Measurements from ENCODE around the gene SEMA4D. TPM values are rescaled to one million over a fixed set of nuclear protein-coding genes. Genes with fewer than 3 reads are reported as not detected.
"Not testable (repeated sequence)": the region's sequence is repeated elsewhere in the genome, so short reads cannot be mapped to it uniquely, and the experiment has no call there.

The SEMA4D gene
- total RNA-seq, 4 donors from 2014 or later: 13.4 to 27.3 (median 24.8) TPM

GRCh38 chr9:89349607-89350006 is 148.3 kb downstream of the SEMA4D start:
- TF ChIP-seq POLR2A (IDR thresholded peaks at IDR 0.05) (no peak), CTCF (IDR thresholded peaks at IDR 0.05) (no peak), EP300 (IDR thresholded peaks at IDR 0.05) (no peak)
- DNase-seq (ENCODE audit: low spot score in 2 of 2): no peak

GRCh38 chr9:89347651-89348050 is 150.3 kb downstream of the SEMA4D start:
- WGBS, 2 donors: 92 to 95% methylated on average over 5 of the region's 5 CpGs
- Histone ChIP-seq H3K4me1 (no peaks in the 10 kb centered on the region), H3K27me3 (no peaks in the 10 kb centered on the region), H3K9me3 (no peaks in the 10 kb centered on the region), H3K4me3 (no peak overlapping the region), H3K27ac (no peak overlapping the region), H3K36me3 (peaks cover 2 to 100% (median 50%) of the 10 kb centered on the region in 3 donors)
- TF ChIP-seq POLR2A (IDR thresholded peaks at IDR 0.05) (no peak), EP300 (IDR thresholded peaks at IDR 0.05) (no peak), CTCF (IDR thresholded peaks at IDR 0.05) (no peak)
- no peak for DNase-seq (ENCODE audit: low spot score in 2 of 2)

More at GRCh38 chr9:89349607-89350006, 148.3 kb downstream of the SEMA4D start:
- Histone ChIP-seq H3K27me3 (no peaks in the 10 kb centered on the region), H3K4me3 (no peak overlapping the region), H3K36me3 (peaks cover 7 to 100% (median 41%) of the 10 kb centered on the region in 3 donors), H3K27ac (no peak overlapping the region), H3K4me1 (no peaks in the 10 kb centered on the region), H3K9me3 (no peaks in the 10 kb centered on the region)
- WGBS, 2 donors: 93% methylated on average over 6 of the region's 6 CpGs

DNA sequence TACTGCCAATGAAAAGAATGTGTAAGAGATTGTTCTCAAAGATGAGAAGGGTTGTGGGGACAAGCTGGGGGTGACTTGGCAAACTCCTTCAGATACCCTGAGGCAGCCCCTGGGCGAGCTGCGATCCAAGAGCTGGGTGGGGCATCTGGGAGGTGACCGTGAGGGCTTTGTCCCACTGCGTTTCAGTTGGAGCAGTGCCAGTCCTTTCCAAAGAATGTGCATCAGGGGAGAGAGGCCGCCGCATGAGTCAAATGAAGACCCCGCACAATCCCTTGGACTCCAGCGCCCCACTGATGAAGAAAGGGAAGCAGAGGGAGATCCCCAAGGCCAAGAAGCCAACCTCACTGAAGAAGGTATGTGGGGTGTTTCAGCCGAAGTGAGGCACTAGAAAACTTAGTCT is 151.2 kb downstream of the SEMA4D start:
- H3K36me3 ChIP-seq: peaks cover 2 to 100% (median 49%) of the 10 kb centered on the region in 3 donors
- no peaks in the 10 kb centered on the region for H3K27me3 ChIP-seq
- H3K4me3 ChIP-seq: no peak overlapping the region
- TF ChIP-seq POLR2A (IDR thresholded peaks at IDR 0.05): no peak
- no peak overlapping the region for H3K27ac ChIP-seq
- 75 to 78% methylated on average over 9 of the region's 9 CpGs for WGBS, 2 donors
- H3K4me1 ChIP-seq: no peaks in the 10 kb centered on the region
- H3K9me3 ChIP-seq: no peaks in the 10 kb centered on the region
- no peak for DNase-seq (ENCODE audit: low spot score in 2 of 2)

- no peaks in the 10 kb centered on the region for H3K27me3 ChIP-seq
- H3K4me3 ChIP-seq: no peak overlapping the region
- no peak for TF ChIP-seq POLR2A (IDR thresholded peaks at IDR 0.05)
- no peak for TF ChIP-seq EP300 (IDR thresholded peaks at IDR 0.05)
- no peak for TF ChIP-seq CTCF (IDR thresholded peaks at IDR 0.05)
- WGBS, 2 donors: 96 to 98% methylated on average over 5 of the region's 5 CpGs
- DNase-seq (ENCODE audit: low spot score in 2 of 2): no peak
- H3K9me3 ChIP-seq: no peaks in the 10 kb centered on the region
- H3K36me3 ChIP-seq: peaks cover 2 to 100% (median 38%) of the 10 kb centered on the region in 3 donors
- no peaks in the 10 kb centered on the region for H3K4me1 ChIP-seq
- no peak overlapping the region for H3K27ac ChIP-seq
Measured at GRCh38 chr9:89345476-89345875, 152.4 kb downstream of the SEMA4D start.

DNA sequence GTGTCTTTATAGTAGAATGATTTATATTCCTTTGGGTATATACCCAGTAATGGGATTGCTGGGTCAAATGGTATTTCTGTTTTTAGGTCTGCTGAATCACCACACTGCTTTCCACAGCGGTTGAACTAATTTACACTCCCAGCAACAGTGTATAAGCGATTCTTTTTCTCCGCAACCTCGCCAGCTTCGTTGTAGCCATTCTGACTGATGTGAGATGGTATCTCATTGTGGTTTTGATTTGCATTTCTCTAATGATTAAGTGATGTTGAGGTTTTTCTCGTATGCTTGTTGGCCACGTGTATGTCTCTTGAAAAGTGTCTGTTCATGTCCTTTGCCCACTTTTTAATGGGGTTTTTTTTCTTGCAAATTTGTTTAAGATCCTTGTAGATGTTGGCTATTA is 154.1 kb downstream of the SEMA4D start:
- not testable (repeated sequence) for H3K9me3 ChIP-seq; H3K4me1 ChIP-seq; H3K4me3 ChIP-seq; H3K27ac ChIP-seq; DNase-seq (ENCODE audit: low spot score in 2 of 2); H3K27me3 ChIP-seq
- WGBS, 2 donors: 95 to 96% methylated on average over 7 of the region's 7 CpGs
- H3K36me3 ChIP-seq: peaks cover 8 to 100% (median 37%) of the 10 kb centered on the region in 3 donors

GRCh38 chr9:89342948-89343347 is 155.0 kb downstream of the SEMA4D start:
- no peak for DNase-seq (ENCODE audit: low spot score in 2 of 2)
- peaks cover 6 to 99% (median 36%) of the 10 kb centered on the region in 3 donors for H3K36me3 ChIP-seq
- no peak overlapping the region for H3K4me3 ChIP-seq
- TF ChIP-seq EP300 (IDR thresholded peaks at IDR 0.05) (no peak), CTCF (IDR thresholded peaks at IDR 0.05) (no peak), POLR2A (IDR thresholded peaks at IDR 0.05) (no peak)
- no peaks in the 10 kb centered on the region for H3K27me3 ChIP-seq
- 96 to 97% methylated on average over 1 of the region's 1 CpG for WGBS, 2 donors
- no peaks in the 10 kb centered on the region for H3K9me3 ChIP-seq
- no peak overlapping the region for H3K27ac ChIP-seq
- H3K4me1 ChIP-seq: no peaks in the 10 kb centered on the region
